Left ventricle myocardium inferior (tissue), 1 donor: ENCODE measurements around the gene SLC25A26. TPM values are rescaled to one million over a fixed set of nuclear protein-coding genes. Genes with fewer than 3 reads are reported as not detected.

Source experiments
- DNase-seq: peaks from one replicate; pipeline ENCODE4 v3.0.0-alpha.2; 2020
- H3K27ac ChIP-seq: fragments of 200-600 bp; replicated peaks from 2 replicates; pipeline ENCODE4 v1.8.0; 2021
- H3K27me3 ChIP-seq: fragments of 200-600 bp; 2 replicates; pipeline ENCODE4 v1.8.0; 2021; ENCODE audit warnings: low read depth
- H3K36me3 ChIP-seq: fragments of 200-600 bp; 2 replicates; pipeline ENCODE4 v1.8.0; 2021
- H3K4me1 ChIP-seq: fragments of 200-600 bp; 2 replicates; pipeline ENCODE4 v1.8.0; 2021
- H3K4me3 ChIP-seq: fragments of 200-600 bp; 2 replicates; pipeline ENCODE4 v1.8.0; 2021; ENCODE audit warnings: mild to moderate bottlenecking, moderate library complexity
- H3K9me3 ChIP-seq: fragments of 200-600 bp; replicated peaks from 2 replicates; pipeline ENCODE4 v1.8.0; 2021
- intact Hi-C: fragments of 100-400 bp; cut with micrococcal nuclease; formaldehyde crosslinking; loops from one replicate; pipeline ENCODE4 v1.11.0; 2022
- total RNA-seq: library from RNA; stranded (reverse); fragmentation: NEBNext Ultra II Directional; extraction: Animal tissue kit (Norgen Biotek cat#: 25700); gene quantifications from one replicate; pipeline ENCODE4 v1.2.1, GENCODE V29; 2021
- TF ChIP-seq, protein P1 (sequence below): fragments of 200-600 bp; IDR thresholded peaks from 2 replicates; pipeline ENCODE4 v1.8.0; 2021; ENCODE audit warnings: antibody characterized with exemption, mild to moderate bottlenecking, borderline replicate concordance
- donor health status: DM: no; HTN: yes; CAD: no; lungs with severe emphysema.

SLC25A26 gene
- total RNA-seq, 1 donor from 2014 or later: 40.7 TPM

DNA sequence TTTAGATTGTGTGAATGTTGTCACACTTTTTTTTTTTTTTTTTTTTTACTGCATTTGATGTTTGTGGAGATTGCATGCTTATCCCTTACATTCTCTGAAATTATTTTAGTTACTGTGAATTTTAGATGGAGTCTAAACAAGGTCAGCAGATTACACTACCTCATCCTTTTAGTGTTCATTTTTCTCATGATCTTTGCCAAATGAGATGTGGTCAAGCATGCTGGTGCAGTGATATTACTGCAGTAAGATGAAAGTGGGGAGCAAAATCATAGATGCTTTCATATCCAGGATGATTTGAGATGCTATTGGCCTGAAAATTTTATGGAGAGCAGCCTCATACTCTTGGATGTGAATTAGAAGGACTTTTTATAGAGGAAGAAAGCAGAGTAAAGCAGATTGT, 45.8 kb downstream of the SLC25A26 start:
- Histone ChIP-seq H3K27me3 (no peaks in the 10 kb centered on the region), H3K4me1 (peaks cover 7% of the 10 kb centered on the region), H3K27ac (no peak overlapping the region), H3K36me3 (peaks cover 14% of the 10 kb centered on the region), H3K4me3 (no peak overlapping the region), H3K9me3 (no peaks in the 10 kb centered on the region)
- no peak for DNase-seq
- intact Hi-C loops: no loop called here
- TF ChIP-seq, protein P1, sequence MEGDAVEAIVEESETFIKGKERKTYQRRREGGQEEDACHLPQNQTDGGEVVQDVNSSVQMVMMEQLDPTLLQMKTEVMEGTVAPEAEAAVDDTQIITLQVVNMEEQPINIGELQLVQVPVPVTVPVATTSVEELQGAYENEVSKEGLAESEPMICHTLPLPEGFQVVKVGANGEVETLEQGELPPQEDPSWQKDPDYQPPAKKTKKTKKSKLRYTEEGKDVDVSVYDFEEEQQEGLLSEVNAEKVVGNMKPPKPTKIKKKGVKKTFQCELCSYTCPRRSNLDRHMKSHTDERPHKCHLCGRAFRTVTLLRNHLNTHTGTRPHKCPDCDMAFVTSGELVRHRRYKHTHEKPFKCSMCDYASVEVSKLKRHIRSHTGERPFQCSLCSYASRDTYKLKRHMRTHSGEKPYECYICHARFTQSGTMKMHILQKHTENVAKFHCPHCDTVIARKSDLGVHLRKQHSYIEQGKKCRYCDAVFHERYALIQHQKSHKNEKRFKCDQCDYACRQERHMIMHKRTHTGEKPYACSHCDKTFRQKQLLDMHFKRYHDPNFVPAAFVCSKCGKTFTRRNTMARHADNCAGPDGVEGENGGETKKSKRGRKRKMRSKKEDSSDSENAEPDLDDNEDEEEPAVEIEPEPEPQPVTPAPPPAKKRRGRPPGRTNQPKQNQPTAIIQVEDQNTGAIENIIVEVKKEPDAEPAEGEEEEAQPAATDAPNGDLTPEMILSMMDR: no peak

DNA sequence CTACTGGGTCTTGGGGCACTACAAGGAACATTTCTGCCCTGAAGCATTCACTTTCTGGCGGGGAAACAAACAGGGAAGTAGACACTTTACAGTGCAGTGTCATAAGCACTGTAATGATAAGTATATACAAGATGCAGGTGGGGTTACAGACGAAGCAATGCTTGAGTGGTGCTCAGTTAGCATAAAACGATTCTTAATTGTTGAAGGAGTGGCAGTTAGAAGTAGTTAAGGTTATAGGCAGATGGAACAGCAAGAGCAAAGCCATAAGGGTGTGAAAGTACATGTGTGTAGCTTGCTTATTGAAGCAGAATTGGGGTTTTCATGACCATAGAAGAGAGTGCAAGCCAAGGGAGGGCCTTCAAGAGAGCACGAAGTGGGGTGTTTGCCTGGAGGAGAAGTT, 46.2 kb downstream of the SLC25A26 start:
- peaks cover 14% of the 10 kb centered on the region for H3K36me3 ChIP-seq
- H3K27me3 ChIP-seq: no peaks in the 10 kb centered on the region
- no peak overlapping the region for H3K4me3 ChIP-seq
- no peak overlapping the region for H3K27ac ChIP-seq
- intact Hi-C loops: no loop called here
- DNase-seq: no peak
- no peaks in the 10 kb centered on the region for H3K9me3 ChIP-seq
- peaks cover 4% of the 10 kb centered on the region for H3K4me1 ChIP-seq
- TF ChIP-seq, protein P1: no peak

DNA sequence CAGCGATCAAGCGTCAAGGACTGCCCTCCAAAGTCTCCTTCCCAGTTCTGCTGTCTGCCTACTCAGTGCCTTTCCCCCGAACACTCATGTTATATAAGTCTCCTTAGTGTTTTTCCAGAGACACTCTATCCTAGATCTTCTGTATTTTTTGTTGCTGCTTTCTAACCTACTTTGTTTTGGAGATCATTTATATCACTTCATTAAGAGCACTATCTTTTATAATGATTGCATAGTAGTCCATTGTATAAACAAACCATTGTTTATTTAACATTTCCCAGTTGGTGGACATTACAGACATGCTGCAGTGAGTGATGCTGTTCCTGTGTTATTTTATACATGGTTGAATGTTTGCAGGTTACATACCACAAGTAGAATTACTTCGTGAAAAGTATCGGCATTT, 47.1 kb downstream of the SLC25A26 start:
- Histone ChIP-seq H3K36me3 (peaks cover 14% of the 10 kb centered on the region), H3K4me3 (no peak overlapping the region), H3K9me3 (no peaks in the 10 kb centered on the region), H3K27me3 (no peaks in the 10 kb centered on the region), H3K4me1 (peaks cover 4% of the 10 kb centered on the region), H3K27ac (no peak overlapping the region)
- TF ChIP-seq, protein P1: no peak
- DNase-seq: no peak
- intact Hi-C loops: no loop called here

DNA sequence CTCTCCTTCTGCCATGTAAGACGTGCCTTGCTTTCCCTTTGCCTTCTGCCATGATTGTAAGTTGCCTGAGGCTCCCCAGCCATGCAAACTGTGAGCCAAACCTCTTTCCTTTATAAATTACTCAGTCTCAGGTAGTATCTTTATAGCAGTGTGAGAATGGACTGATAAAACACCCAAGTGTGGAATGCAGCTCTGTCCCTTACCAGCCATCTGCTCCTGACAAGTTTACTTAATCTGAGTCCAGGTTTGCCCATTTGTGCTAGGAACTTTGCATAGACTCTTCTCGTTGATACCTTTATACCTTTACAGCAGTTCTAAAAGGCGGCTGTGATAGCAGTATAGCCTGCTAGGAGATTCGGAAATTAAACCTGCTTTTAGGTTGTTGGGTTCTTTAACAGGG, 48.1 kb downstream of the SLC25A26 start:
- intact Hi-C loops: no loop called here
- TF ChIP-seq, protein P1: no peak
- H3K4me3 ChIP-seq: no peak overlapping the region

DNA sequence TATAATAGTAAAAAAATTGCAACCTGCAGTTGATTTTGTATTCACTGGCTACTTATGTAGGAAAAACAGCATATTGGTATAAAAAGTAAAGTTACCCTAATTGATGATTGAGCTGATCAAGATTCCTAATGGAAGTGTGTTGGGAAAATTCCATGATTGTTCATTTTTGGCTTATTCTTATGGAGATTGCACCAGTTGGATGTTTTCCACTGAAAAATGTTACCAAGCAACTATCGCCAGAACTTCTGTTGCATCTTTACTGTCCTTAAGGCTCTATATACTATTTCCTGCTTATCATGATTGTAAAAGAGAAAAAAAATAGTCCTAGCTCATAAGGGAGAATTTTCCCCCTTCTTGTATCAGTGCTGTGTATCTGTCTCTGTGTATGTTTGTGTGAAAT, 48.6 kb downstream of the SLC25A26 start:
- Histone ChIP-seq H3K27me3 (no peaks in the 10 kb centered on the region), H3K4me3 (no peak overlapping the region), H3K9me3 (no peaks in the 10 kb centered on the region), H3K4me1 (peaks cover 4% of the 10 kb centered on the region), H3K27ac (no peak overlapping the region), H3K36me3 (peaks cover 7% of the 10 kb centered on the region)
- intact Hi-C loops: no loop called here
- TF ChIP-seq, protein P1: no peak
- no peak for DNase-seq

More for the DNA sequence above, 48.1 kb downstream of the SLC25A26 start:
- H3K36me3 ChIP-seq: peaks cover 12% of the 10 kb centered on the region
- peaks cover 4% of the 10 kb centered on the region for H3K4me1 ChIP-seq
- no peaks in the 10 kb centered on the region for H3K9me3 ChIP-seq
- no peak for DNase-seq
- no peaks in the 10 kb centered on the region for H3K27me3 ChIP-seq
- H3K27ac ChIP-seq: no peak overlapping the region

DNA sequence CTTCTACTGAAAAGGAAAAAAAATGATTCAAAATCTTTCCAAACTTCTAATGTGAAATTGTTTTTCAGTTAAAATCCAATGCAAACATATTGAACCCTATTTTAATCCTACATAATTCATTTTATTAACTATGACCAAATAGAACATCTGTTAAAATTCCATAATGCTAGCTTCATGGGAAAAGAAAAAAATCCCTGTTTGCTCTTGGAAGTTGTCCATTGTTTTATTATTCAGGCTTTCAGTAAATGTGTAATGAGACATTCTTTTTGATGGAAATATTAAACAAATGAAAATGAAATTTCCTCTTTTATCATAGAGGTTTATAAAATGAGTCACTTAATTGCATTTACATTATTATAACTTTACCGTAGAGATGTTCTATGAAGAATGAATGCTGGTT, 49.5 kb downstream of the SLC25A26 start:
- no peak overlapping the region for H3K27ac ChIP-seq
- TF ChIP-seq, protein P1: no peak
- DNase-seq: no peak
- H3K4me1 ChIP-seq: peaks cover 4% of the 10 kb centered on the region
- intact Hi-C loops: no loop called here
- no peak overlapping the region for H3K4me3 ChIP-seq
- H3K36me3 ChIP-seq: peaks cover 5% of the 10 kb centered on the region
- no peaks in the 10 kb centered on the region for H3K9me3 ChIP-seq
- H3K27me3 ChIP-seq: no peaks in the 10 kb centered on the region
